Suprapubic skin (tissue), 4 donors: Measurements from ENCODE around the gene GBP7. TPM values are rescaled to one million over a fixed set of nuclear protein-coding genes. Genes with fewer than 3 reads are reported as not detected.

Experiments
- DNase-seq, 2 donors: peaks; one replicate each; pipeline ENCODE4 v3.0.0-alpha.2; 2019; ENCODE audit warnings: low spot score in 2 of 2
- H3K27ac ChIP-seq: fragments of 200-600 bp; sonication (generic); one replicate; pipeline ENCODE4 v1.5.1; 2019
- H3K27me3 ChIP-seq: fragments of 200-600 bp; sonication (generic); one replicate; pipeline ENCODE4 v1.5.1; 2019
- H3K36me3 ChIP-seq: fragments of 200-600 bp; sonication (generic); one replicate; pipeline ENCODE4 v1.5.1; 2019
- H3K4me1 ChIP-seq: fragments of 200-600 bp; sonication (generic); one replicate; pipeline ENCODE4 v1.5.1; 2019
- H3K4me3 ChIP-seq: fragments of 200-600 bp; sonication (generic); one replicate; pipeline ENCODE4 v1.5.1; 2019; ENCODE audit warnings: mild to moderate bottlenecking
- H3K9me3 ChIP-seq: fragments of 200-600 bp; sonication (generic); one replicate; pipeline ENCODE4 v1.5.1; 2019
- CTCF ChIP-seq, 2 donors: fragments of 200-600 bp in 1 of 2; fragments of 450-650 bp in 1 of 2; sonication (generic) in 1 of 2; IDR thresholded peaks; one replicate each; pipeline ENCODE4 v1.5.1; 2016 to 2019; ENCODE audit warnings: antibody characterized with exemption in 2 of 2, mild to moderate bottlenecking in 1 of 2, moderate library complexity in 1 of 2
- EP300 ChIP-seq: sonication (generic); formaldehyde crosslinking; IDR thresholded peaks from one replicate; pipeline ENCODE4 v1.6.1; 2017; ENCODE audit warnings: antibody characterized with exemption
- POLR2A ChIP-seq, 2 donors: fragments of 450-650 bp; IDR thresholded peaks; one replicate each; pipeline ENCODE4 v1.6.1; 2017; ENCODE audit warnings: antibody characterized with exemption in 2 of 2, mild to moderate bottlenecking in 2 of 2, moderate library complexity in 2 of 2
- POLR2AphosphoS5 ChIP-seq, 3 donors: sonication (generic); formaldehyde crosslinking; IDR thresholded peaks; one replicate each; pipeline ENCODE4 v1.6.1; 2017; ENCODE audit warnings: antibody characterized with exemption in 3 of 3
- WGBS: methylation state at CpG from one replicate; pipeline ENCODE4 v1.1.5; 2018; 5-methylcytosine and 5-hydroxymethylcytosine counted together
- total RNA-seq, 4 donors: library from RNA; depleted of rRNA; stranded (reverse); fragments of >200 nt; gene quantifications; one replicate each; pipeline ENCODE4 v1.1.0, GENCODE V29; 2016

The GBP7 gene
- total RNA-seq, 4 donors from 2014 or later, result not detected

DNA sequence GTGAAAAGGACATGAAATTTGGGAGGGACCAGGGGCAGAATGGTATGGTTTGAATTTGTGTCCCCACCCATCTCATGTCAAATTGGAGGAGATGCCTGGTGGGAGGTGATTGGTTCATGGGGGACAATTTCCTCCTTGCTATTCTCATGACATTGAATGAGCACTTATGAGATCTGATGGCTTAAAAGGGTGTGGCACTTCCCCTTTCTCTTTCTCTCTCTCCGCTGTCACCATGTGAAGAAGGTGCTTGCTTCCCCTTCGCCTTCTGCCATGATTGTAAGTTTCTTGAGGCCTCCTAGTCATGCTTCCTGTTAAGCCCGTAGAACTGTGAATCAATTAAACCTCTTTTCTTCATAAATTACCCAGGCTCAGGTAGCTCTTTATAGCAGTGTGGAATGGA lies 30.6 kb upstream of the GBP7 start:
- no peaks in the 10 kb centered on the region for H3K4me1 ChIP-seq
- no peak overlapping the region for H3K27ac ChIP-seq
- 86% methylated on average over 3 of the region's 3 CpGs for WGBS
- no peak for DNase-seq
- no peak overlapping the region for H3K4me3 ChIP-seq
- no peaks in the 10 kb centered on the region for H3K9me3 ChIP-seq
- no peaks in the 10 kb centered on the region for H3K36me3 ChIP-seq
- H3K27me3 ChIP-seq, result no peaks in the 10 kb centered on the region
- TF ChIP-seq EP300 (no peak), POLR2AphosphoS5 (IDR thresholded peaks at IDR 0.05) (no peak), CTCF (IDR thresholded peaks at IDR 0.05) (no peak), POLR2A (IDR thresholded peaks at IDR 0.05) (no peak)

GRCh38 chr1:89203166-89203565 lies 27.4 kb upstream of the GBP7 start:
- WGBS, result 100% methylated on average over 1 of the region's 1 CpG
- TF ChIP-seq EP300 (no peak), CTCF (IDR thresholded peaks at IDR 0.05) (no peak), POLR2A (IDR thresholded peaks at IDR 0.05) (no peak), POLR2AphosphoS5 (IDR thresholded peaks at IDR 0.05) (no peak)
- Histone ChIP-seq H3K27ac (no peak overlapping the region), H3K4me1 (peaks cover 7% of the 10 kb centered on the region), H3K36me3 (no peaks in the 10 kb centered on the region), H3K27me3 (no peaks in the 10 kb centered on the region), H3K9me3 (no peaks in the 10 kb centered on the region), H3K4me3 (no peak overlapping the region)
- no peak for DNase-seq

- no peak overlapping the region for H3K27ac ChIP-seq
- WGBS, result 80% methylated on average over 4 of the region's 4 CpGs
Measured at GRCh38 chr1:89201106-89201794, 25.4 kb upstream of the GBP7 start.

GRCh38 chr1:89200663-89201062 lies 24.9 kb upstream of the GBP7 start:
- no peak for DNase-seq

More at GRCh38 chr1:89201106-89201794, 25.4 kb upstream of the GBP7 start:
- TF ChIP-seq EP300, result no peak
- TF ChIP-seq POLR2A (IDR thresholded peaks at IDR 0.05), result no peak
- no peak for TF ChIP-seq POLR2AphosphoS5 (IDR thresholded peaks at IDR 0.05)
- TF ChIP-seq CTCF (IDR thresholded peaks at IDR 0.05), result no peak
- peaks cover 10% of the 10 kb centered on the region for H3K4me1 ChIP-seq
- DNase-seq, result no peak
- no peaks in the 10 kb centered on the region for H3K27me3 ChIP-seq
- no peaks in the 10 kb centered on the region for H3K9me3 ChIP-seq
- H3K4me3 ChIP-seq, result no peak overlapping the region
- H3K36me3 ChIP-seq, result no peaks in the 10 kb centered on the region

More at GRCh38 chr1:89200663-89201062, 24.9 kb upstream of the GBP7 start:
- Histone ChIP-seq H3K36me3 (no peaks in the 10 kb centered on the region), H3K4me3 (no peak overlapping the region), H3K27ac (no peak overlapping the region), H3K4me1 (peaks cover 10% of the 10 kb centered on the region), H3K27me3 (no peaks in the 10 kb centered on the region), H3K9me3 (no peaks in the 10 kb centered on the region)
- WGBS, result 44% methylated on average over 2 of the region's 2 CpGs
- TF ChIP-seq POLR2A (IDR thresholded peaks at IDR 0.05), result no peak
- TF ChIP-seq EP300, result no peak
- TF ChIP-seq POLR2AphosphoS5 (IDR thresholded peaks at IDR 0.05), result no peak
- TF ChIP-seq CTCF (IDR thresholded peaks at IDR 0.05), result no peak
